Stimulated activated CD4-positive, alpha-beta T cell treated with anti-CD3 and anti-CD28 coated beads, Interleukin-1b, Interleukin-23, amount 100 ng/mL, for 1 hour (primary cell): Measurements from ENCODE around the gene KCNG2.
"Not testable (repeated sequence)": the region's sequence is repeated elsewhere in the genome, so short reads cannot be mapped to it uniquely, and the experiment has no call there.

ENCODE experiments used
- DNase-seq, 2 donors: peaks; one replicate each; pipeline ENCODE4 v3.0.0-alpha.2; 2020; ENCODE audit warnings: low read depth in 2 of 2

KCNG2 gene

GRCh38 chr18:79797518-79798345, at the start of gene KCNG2:
Gene KCNG2 (plus strand): TSS chr18:79797938. CDS start chr18:79863668, 65,730 bp downstream.
- no peak for DNase-seq

GRCh38 chr18:79748321-79749180, 49.2 kb upstream of the KCNG2 start:
- DNase-seq = no peak

DNA sequence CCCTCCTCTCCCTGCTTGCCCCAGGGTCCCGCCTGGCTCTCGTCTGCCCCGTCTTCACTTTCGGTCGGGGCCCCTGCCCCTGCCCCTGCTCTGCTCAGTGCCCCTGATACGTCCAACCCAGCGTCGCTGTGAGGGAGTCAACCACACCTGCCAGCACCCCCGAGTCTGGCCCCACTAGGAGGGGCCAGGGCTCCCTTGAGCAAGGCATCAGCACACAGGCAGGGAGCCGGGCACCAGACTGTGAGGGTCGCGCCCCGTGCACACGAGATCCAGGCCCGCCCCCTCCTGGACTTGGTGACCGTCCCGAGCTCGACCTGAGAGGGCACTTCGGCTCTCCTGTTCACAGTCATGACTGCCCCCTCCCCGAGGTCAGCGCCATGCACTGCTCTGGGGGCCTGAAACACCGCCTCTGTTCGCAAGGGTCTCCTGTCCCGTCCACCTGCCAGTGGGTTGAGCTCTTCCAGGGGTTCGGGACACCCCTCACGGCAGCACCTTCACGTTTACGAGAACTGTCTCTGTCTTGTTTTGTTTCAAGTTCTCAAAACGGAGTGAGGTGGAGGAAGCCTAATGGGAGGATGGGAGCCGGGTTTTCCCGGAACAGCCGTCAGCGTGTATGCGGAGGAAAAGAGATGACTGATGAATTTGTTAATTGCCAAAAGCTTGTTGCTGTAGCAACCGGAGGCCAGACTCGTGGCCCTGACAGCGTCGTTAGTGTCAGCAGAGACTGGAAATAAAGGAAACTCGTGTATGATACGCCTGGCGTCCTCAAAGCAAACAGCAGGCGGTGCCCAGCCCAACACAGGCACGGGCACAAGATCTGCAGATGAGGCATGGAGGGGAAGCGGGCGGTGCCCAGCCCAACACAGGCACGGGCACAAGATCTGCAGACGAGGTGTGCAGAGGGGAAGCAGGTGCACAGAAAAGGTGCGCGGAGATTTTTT, 48.2 kb upstream of the KCNG2 start:
- no peak for DNase-seq

GRCh38 chr18:79750980-79751571, 46.7 kb upstream of the KCNG2 start:
- no peak for DNase-seq

GRCh38 chr18:79751918-79752578, 45.7 kb upstream of the KCNG2 start:
- DNase-seq = not testable (repeated sequence)

DNA sequence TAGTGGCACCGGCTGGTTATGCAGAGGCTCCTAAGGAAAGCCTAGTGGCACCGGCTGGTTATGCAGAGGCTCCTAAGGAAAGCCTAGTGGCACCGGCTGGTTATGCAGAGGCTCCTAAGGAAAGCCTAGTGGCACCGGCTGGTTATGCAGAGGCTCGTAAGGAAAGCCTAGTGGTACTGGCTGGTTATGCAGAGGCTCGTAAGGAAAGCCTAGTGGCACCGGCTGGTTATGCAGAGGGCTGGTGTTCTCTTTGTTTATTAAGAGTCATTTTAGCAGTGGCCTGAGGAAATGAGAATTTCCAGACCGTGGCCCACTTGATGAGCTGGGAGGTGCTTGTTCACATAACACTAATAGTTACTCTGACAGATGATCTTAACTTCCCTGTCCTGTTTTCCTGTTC, 44.8 kb upstream of the KCNG2 start:
- not testable (repeated sequence) for DNase-seq

DNA sequence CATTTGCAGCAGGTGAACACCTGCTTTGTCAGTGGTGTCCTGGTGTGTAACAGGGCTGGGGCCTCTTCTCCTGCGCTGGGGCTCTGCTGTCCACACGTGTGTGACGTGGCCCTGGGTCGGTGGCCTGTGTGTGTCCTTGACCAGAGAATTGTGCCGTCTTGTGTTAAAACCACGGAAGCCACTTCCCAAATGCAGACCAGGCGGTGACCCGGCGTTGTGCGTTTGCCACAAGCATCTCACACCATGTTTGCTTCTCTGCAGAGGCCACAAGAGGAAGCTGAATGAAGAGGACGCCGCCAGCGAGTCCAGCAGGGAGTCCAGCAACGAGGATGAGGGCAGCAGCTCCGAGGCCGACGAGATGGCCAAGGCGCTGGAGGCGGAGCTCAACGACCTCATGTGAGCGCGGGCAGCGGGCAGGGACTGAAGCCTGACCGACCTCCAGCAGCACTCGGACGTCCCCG, 44.3 kb upstream of the KCNG2 start:
- no peak for DNase-seq

GRCh38 chr18:79754022-79754761, 43.5 kb upstream of the KCNG2 start:
- DNase-seq = no peak

GRCh38 chr18:79754831-79755351, 42.8 kb upstream of the KCNG2 start:
- no peak for DNase-seq

- DNase-seq = no peak
Observed at GRCh38 chr18:79755496-79756142, 42.1 kb upstream of the KCNG2 start.

- DNase-seq = no peak
Observed at GRCh38 chr18:79756143-79756500, 41.6 kb upstream of the KCNG2 start.

- DNase-seq = no peak
Observed at GRCh38 chr18:79756826-79757225, 40.9 kb upstream of the KCNG2 start.

DNA sequence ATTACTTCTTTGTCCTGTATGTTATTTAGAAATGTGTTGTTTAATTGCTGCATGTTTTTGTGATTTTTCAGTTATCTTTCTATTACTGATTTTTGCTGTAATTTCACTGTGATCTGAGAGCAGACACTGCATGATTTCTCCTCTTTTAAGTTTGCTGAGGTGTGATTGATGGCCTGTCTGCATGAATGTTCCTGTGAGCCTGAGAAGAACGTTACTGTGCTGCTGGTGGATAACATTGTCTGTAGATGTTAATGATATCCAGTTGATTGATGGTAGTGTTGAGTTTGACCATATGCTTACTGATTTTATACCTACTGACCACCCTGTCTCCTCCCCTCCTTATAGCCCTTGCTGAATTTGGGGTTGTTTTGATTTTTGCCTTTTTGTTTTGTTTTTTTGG, 37.4 kb upstream of the KCNG2 start:
- DNase-seq = no peak

- DNase-seq = no peak
Observed at GRCh38 chr18:79760881-79761280, 36.9 kb upstream of the KCNG2 start.

DNA sequence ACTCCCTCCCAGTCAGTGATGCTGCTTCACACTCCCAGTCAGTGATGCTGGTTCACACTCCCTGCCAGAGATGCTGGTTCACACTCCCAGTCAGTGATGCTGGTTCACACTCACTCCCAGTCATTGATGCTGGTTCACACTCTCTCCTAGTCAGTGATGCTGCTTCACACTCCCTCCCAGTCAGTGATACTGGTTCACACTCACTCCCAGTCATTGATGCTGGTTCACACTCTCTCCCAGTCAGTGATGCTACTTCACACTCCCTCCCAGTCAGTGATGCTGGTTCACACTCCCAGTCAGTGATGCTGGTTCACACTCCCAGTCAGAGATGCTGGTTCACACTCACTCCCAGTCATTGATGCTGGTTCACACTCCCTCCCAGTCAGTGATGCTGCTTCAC, 34.3 kb upstream of the KCNG2 start:
- no peak for DNase-seq

DNA sequence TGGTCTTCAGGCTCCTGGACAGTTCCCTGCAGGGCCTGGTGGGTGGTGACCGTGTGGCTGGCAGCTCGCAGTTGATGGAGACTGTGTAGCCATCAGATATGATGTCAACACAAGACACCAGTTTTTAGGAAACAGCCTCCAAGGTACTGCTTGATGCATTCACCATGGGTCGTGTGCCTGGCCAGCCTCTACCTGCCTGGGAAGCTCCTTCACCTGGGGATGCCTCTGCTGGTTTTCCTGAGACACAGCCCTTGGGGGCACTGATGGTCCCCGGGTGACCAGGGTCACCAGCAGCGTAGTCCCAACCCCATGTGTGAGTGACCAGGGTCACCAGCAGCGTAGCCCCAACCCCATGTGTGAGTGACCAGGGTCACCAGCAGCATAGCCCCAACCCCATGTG, 33.6 kb upstream of the KCNG2 start:
- no peak for DNase-seq

DNA sequence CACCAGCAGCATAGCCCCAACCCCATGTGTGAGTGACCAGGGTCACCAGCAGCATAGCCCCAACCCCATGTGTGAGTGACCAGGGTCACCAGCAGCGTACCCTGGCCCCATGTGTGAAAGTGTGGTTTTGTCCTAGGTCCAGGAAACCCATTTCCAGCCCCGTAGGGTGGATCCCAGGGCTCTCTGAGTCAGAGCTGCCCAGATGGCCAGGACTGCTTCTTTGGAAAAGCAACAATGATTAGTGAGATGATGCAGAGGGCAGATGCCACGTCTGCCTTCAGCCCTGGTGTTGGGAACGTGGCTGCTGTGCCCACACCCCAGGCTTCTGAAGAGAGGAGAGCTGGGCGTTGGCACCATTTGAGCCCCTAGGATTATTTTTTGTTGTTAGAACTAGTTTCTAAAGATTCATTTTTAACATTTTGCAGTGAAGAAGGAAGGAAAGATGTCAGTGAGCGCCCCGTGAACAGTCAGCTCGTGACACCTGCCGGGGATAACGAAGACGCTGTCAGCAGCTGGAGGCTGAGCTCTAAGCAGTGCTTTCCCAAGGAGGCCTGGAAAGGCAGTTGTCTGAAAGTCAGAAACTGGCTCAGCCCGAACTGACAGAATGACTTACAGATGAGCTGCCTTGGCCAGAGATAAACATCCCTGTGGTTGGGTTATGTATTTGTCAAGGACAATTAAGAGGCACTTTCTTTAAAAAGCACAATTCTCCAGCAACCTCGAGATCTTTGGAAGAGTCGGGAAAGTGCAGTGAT, 32.1 kb upstream of the KCNG2 start:
- DNase-seq = no peak

DNA sequence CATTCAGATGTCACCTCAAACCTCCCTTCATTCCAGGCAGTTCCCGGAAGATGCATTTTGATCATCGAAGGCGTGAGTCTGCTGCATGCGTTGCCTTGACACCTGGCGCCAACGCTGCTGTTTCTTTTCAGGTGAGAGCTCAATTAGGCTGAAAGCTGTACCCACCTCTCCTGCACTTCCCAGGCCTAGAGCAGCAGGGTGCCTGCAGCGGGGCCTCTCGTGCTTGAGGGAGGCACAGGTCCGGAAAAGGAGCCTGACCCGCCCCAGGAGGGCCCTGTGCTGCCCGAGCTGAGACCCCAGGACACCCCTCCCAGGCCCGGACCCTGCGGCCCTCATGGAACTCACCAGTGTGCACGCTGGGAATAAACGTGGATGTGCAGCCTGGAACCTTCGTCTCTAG, 31.4 kb upstream of the KCNG2 start:
- DNase-seq = no peak

GRCh38 chr18:79768745-79769144, 29.0 kb upstream of the KCNG2 start:
- no peak for DNase-seq
